DMS79 treated with DMSO at 0.1 percent for 48 hours (cell line): ENCODE data around the gene C10orf62.

Experiments
- DNase-seq: peaks from one replicate; lab custom pipeline; 2025; lab: John Stamatoyannopoulos, UW

Gene C10orf62

DNA sequence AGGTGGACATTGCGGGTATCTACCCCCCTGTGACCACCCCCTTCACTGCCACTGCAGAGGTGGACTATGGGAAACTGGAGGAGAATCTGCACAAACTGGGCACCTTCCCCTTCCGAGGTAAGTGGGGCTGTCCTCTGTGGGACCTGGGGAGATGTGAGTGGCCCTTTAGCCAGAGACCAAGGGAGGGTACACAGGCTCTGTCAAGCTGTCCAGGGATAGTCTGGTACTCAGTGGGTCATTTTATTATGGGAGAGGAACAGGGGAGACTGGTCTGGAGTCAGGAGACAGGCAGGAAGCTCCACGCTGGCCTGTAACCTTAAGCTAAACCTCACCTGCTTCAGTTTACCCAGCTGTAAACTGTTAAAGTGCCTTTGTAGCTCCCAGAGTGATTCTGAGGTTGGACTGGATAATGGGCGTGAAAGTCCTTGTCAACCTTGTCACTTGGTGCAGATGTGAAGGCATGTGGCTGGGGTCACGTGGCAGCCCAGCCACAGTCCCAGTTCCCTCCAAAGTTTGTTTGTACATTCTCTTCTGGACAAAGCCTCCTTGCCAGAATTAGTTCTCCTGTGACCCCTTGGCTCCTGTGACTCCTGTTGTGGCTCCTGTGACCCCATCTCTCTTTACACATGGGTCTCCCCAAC is 4.6 kb upstream of the C10orf62 start:
- DNase-seq = no peak

DNA sequence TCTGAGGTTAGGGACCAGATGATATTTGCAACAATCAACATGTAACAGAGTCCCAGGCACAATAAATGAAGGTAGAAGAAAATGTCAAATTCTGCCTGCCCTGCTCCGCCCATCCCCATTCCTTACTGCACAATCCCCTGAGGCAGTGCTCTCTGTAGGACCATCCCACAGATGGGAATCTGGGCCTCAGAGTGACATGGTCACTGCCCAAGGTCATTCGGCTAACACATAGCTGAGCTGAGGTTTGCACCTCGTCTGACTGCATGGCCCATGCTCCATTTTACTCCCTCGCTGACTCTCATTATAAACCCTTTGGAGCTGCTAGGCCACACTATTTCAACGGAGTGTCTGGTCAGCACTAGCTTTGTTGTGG is 4.1 kb upstream of the C10orf62 start:
- no peak for DNase-seq

GRCh38 chr10:97587183-97587582 is 2.3 kb upstream of the C10orf62 start:
- no peak for DNase-seq

GRCh38 chr10:97590082-97590747 is 694 bp downstream of the C10orf62 start:
- DNase-seq = no peak

GRCh38 chr10:97590748-97591495 is 1.4 kb downstream of the C10orf62 start:
- no peak for DNase-seq

- no peak for DNase-seq
Observed at GRCh38 chr10:97593421-97593820, 3.9 kb downstream of the C10orf62 start.

DNA sequence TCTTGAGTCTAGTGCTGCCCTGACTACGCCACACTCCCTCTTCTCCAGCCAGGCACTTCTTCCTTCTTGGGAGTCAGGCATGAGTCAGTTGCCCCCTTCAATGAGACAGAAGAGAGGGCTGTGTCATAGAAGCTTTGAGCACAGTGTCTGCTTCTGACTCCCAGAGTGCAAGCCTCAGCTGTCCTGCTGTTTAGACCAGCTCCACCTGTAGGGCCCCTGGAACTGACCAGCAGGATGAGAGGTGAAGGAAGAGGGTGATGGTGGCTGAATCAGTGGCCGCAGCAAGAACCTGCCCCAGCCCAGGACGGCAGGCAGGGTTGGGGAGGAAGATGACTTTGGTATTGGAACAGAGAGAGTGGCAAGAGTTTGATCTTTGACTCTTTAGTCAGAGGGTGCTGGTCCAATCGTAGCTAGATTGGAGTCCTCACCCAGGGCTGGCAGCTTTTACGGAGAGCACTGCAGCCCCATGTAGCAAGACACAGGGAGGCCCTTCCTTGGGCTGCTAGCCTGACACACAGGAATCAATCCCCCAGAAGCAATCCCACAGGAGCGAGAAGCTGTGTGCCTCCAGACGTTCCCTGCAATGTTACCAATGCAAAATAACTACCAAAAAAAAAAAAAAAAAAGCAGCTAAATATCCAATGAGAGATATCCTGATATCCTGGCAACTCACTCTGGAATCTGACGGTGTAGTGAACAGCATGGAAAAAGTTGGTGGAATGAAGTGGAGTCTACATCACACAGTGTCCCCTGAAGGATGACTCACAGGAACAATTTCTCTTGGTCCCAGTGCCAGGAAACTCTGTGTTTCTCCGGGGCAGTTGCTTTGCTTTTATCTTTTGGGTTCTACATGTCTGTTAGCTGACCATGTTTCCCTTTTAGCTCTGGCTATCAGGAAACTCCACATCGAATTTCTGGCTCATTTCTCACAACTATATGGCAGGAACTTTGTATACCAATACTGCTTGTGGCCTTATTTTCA is 6.9 kb downstream of the C10orf62 start:
- DNase-seq = no peak

GRCh38 chr10:97597778-97598177 is 8.3 kb downstream of the C10orf62 start:
- DNase-seq = no peak

- no peak for DNase-seq
Observed at GRCh38 chr10:97598407-97599271, 9.1 kb downstream of the C10orf62 start.

DNA sequence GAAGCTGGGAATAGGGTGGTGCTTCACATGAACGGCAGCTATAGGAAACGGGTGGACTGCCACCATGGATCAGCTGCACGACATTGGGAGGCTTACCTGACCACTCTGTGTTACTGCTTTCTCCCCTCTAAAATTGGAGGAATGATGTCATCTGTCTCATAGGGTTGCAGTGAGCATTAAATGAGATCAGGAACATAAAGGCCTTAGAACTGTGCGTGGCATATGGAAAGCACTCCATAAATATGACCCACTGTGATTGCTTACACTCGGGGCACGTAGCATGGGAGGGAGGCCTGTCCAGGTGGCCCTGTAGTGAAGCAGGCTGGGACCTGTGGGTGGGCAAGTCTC is 9.7 kb downstream of the C10orf62 start:
- no peak for DNase-seq

DNA sequence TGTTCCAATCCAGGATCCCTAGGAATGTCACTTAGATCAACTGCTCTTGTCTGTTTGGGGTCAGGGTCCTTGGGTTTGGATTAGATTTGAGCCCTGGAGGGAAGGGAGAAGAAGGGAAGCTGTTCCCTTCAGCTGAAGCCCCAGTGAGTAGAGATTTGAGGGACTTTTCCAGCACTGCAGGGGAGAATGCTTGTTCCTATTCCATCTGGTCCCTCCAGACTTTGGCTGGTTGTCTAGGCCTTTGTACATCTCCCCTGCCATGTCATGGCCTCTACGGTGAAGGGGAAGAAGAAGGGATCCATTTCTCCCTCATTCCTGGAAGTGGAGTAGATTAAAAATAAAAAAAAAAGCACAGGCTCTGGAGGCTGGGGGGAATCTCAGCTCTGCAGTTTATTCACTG is 11.1 kb downstream of the C10orf62 start:
- DNase-seq = no peak

DNA sequence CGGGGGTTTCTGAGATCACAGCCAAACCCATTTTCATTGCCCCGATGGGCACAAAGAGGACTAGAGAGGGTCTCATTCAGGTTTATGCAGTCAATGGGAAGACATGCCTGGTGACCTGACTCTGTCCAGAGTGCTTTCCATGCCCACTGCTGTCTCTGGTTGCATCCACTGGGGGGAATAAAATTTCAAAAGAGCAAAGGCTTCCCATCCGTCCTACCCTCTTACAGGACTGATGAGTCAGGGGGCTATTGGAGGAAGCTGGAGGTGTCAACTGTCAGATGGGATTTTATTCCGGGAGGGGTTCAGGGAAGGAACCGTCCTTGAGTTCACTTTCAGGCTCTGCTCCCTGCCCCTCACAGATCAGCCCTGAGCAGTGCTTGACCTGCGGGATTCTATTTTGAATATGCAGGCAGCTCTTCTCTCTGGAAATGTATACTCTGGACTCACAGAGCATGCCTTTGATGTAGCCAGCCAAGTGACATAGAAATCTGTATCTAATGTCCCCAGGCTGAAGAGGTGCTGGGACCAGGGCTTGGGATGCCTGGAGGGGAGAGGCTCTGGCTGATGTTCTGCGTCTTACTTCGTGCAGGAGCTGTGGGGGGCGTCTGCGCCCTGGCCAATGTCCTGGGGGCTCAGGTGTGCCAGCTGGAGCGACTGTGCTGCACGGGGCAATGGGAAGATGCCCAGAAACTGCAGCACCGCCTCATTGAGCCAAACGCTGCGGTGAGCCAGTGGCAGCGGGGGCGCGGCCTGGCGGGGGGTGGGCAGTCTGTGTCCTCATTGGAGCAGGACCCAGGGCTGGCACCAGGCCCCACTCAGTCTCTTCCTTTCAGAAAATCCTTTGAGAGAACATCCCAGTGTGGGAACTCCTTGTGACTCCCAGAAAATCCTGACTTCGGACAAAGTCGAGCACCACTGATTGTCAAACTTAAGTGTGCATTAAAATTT is 12.0 kb downstream of the C10orf62 start:
- no peak for DNase-seq

DNA sequence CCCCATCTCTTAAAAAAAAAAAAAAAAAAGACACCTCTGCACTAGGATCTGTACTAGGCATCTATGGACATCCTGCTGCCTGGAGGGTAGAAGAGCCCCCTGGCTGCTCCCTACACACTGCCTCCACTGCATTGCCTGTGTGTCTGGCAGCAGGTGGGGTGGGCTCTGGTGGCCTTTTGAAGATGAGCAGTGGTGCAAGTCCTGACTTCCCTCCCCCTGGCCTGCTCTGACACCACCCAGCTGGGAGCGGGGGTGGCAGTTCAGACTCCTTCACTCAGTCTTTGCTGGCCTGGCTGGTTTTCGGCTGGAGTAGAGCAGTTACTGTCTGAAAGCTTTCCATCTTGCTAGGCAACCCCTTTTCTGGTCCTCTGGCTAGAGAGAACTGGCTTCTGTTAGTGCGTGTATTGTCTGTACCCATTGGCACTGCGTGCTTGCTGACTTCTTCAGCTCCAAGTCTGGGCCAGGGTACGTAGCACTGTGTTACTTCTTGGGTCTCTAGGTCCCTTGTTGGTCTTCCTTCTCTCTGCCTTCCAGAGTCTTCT is 17.6 kb downstream of the C10orf62 start:
- no peak for DNase-seq

GRCh38 chr10:97608991-97609561 is 19.6 kb downstream of the C10orf62 start:
- no peak for DNase-seq

DNA sequence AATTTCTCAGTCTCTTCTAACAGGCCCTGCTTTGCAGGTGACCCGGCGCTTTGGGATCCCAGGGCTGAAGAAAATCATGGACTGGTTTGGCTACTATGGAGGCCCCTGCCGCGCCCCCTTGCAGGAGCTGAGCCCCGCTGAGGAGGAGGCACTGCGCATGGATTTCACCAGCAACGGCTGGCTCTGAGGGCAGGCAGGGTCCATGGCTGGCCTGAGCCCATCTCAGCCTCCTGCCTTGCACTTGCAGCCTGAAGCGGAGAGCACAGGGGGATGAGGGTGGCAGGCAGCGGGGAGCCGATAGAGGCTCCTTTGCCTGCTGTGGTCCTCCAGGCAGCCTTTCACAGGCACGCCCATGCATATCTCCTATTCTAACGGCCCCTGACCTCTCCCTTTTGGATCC is 22.0 kb downstream of the C10orf62 start:
- no peak for DNase-seq

DNA sequence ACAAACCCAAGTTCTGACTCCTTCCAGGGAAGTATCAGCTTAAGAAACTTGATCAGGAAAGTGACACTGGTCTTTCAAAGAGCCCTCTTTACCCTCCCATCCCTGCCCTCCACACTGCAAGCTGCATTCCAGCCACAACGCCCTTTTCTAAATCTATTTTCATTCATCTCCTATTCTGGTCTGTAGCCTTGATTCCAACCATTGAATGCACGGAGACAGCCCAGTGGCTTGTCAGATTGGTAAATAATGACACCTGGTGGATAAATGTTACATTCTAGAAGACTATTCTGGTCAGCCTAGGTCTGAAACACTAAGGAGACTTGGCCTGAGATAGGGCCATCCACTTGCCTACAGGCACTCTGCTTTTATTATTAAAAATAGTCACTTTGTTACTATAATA is 22.9 kb downstream of the C10orf62 start:
- DNase-seq = no peak

- no peak for DNase-seq
Observed at GRCh38 chr10:97618285-97618684, 28.8 kb downstream of the C10orf62 start.

- DNase-seq = no peak
Observed at GRCh38 chr10:97618733-97619132, 29.2 kb downstream of the C10orf62 start.

DNA sequence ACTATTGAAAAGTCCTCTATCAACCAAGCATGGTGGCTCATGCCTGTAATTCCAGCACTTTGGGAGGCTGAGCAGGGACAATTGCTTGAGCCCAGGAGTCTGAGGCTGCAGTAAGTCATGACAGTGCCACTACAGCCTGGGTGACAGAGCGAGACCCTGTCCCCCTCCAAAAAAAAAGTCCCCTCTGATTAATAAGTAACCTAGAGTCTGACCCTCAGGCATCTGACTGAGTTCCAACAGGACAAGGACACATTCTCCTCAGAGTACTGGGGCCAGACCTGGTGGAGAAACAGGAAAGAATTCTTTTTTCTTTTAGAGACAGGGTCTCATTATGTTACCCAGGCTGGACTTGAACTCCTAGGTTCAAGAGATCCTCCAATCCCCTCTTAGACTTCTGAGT is 33.8 kb downstream of the C10orf62 start:
- no peak for DNase-seq
